GM19193 (cell line): ENCODE results near the gene MMAB.

Source experiments
- POLR2A ChIP-seq: IDR thresholded peaks from 4 replicates; pipeline ENCODE4 v1.6.1; 2011; ENCODE audit not compliant: insufficient read depth, insufficient read length; ENCODE audit errors: extremely low read depth

MMAB gene

GRCh38 chr12:109573029-109573913, at the start of gene MMAB, which contains the start of gene MVK:
MMAB (minus strand) TSS chr12:109573504; CDS start chr12:109573480, 24 bp downstream.
MVK (plus strand) TSS chr12:109573794; CDS start chr12:109574823, 1,029 bp downstream.
- TF ChIP-seq POLR2A: peak; percentile 93

DNA sequence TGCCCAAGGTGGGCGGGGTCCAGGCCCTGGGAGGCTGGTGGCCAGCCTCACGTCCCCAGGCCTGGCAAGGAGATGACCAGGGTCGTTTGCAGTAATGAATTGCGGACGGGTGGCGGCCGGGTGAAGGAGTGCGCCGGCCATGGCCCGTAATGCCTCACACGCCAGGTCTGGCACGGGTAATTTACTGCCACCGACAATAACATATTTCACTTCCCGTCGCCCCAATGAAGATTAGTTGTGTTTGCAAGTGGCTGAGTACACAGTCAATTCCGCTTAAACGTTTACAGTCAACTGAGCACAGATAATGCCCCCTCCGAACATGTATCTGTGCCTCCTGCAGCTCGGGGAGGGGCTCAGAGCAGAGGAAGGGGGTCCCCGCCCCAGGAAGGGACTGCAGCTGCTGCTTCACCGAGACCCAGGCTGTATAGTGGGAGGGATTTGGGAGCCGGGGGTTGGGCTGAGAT, 48.6 kb upstream of the MMAB start:
- TF ChIP-seq POLR2A: no peak

- no peak for TF ChIP-seq POLR2A
Measured at GRCh38 chr12:109621211-109621694, 47.9 kb upstream of the MMAB start.

GRCh38 chr12:109619002-109619604, 45.8 kb upstream of the MMAB start:
- TF ChIP-seq POLR2A: no peak

- TF ChIP-seq POLR2A: no peak
Measured at GRCh38 chr12:109618082-109618481, 44.8 kb upstream of the MMAB start.

- TF ChIP-seq POLR2A: no peak
Measured at GRCh38 chr12:109617491-109617890, 44.2 kb upstream of the MMAB start.

- TF ChIP-seq POLR2A: no peak
Measured at GRCh38 chr12:109615556-109616229, 42.4 kb upstream of the MMAB start.

DNA sequence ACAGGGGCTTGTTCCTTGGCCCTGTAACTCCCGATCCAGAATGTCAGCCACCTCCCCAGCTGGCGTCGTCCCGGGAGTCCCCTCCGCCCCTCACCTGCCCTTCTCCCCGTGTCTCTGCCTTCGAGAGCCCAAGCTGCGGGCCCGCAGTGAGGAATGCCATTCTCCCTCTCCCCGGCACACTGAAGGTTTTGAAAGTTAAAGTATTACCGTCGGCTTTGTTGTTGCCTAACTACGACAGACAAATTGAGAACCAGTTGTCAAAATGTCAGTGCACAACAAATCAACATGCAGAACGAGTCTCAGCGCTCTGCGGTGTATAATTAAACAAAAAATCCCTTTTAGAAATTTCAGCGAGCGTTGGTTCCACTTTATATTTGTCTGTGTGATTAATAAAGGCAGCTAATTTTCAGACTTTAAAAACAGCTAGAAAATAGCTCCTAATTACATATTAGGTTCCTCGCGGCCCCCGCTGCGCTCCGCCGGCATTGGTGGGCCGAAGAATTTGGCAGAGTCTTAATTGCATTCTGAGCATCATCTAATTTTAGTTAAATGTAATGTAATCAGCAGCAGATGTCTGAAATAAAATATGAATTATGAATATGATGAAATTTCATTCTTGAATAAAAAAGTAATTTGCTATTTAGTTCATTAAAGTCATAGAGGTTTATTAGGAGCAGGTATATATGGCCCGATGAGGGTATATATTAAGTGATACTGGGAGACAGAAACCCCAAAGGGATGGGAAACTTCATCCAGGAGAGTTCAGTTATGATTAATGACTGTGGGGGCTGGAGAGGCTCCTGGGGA, 40.5 kb upstream of the MMAB start:
- no peak for TF ChIP-seq POLR2A

- TF ChIP-seq POLR2A: no peak
Measured at GRCh38 chr12:109612975-109613502, 39.7 kb upstream of the MMAB start.

DNA sequence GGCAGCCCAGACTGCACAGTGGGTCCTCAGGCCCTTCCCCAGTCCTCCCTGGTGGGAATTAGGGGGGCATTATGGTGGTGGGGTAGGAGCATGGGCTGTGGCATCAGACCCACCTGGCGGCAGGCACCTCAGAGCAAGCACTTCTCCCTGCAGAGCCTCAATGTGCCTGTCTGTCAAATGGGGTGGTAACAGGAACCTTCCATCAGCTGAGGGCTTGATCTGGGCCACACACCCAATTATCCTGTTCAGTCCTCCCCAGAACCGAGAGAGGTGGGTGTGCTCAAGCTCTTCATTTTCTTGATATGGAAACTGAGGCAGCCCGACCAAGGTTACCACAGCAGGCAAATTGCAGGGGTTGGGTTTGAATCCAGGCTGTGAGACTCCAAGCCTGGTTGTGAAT, 38.7 kb upstream of the MMAB start:
- TF ChIP-seq POLR2A: no peak

DNA sequence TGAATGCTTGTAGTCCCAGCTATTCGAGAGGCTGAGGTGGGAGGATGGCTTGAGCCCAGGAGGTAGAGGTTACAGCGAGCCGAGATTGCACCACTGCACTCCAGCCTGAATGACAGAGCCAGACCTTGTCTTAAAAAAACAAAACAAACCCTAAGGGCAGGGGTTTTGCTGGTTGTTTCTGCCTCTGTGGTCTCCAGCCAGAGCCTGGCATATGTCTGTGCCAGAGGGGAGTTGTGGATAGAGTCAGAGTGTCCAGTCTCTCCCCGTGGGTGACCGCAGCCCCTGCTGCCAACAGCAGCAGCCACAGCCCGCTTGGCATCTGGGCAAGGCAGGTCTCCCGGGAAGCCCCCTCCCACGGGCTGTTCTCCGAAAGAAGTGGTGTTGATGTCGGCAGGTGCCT, 37.9 kb upstream of the MMAB start:
- TF ChIP-seq POLR2A: no peak

DNA sequence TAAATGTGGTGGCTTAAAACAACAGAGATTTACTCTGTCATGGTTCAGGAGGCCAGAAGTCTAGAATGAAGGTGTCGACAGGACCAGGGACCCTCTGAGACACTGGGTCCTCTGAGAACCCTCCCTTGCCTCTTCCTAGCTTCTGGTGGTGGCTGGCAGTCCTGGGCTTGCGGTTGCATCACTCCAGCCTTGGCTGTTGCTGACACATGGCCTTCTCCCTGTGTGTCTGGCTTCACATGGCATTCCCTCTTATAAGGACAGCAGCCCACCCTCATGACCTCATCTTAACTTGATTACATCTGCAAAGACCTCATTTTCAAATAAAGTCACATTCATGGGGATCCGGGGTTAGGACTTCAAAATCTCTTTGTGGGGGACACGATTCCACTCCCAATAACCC, 37.2 kb upstream of the MMAB start:
- no peak for TF ChIP-seq POLR2A

DNA sequence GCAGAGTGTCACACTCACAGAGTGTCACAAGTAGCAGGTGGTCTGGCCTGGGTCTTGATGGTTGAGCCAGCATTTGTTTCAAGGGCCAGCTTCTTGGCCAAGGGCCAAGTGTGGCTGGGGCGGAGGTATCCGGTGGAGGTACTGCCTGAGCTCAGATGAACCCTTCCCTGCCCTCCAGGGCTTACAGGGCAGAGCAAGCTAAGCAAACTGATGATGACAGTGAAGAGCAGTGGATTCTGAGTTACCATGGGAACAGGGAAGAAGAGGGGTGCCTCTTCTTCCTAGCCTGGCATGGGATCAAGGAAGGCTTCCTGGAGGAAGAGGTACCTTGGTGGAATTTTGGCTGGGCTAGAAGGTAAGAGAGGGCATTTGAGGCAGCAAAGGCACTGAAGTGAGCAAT, 36.0 kb upstream of the MMAB start:
- TF ChIP-seq POLR2A: no peak

DNA sequence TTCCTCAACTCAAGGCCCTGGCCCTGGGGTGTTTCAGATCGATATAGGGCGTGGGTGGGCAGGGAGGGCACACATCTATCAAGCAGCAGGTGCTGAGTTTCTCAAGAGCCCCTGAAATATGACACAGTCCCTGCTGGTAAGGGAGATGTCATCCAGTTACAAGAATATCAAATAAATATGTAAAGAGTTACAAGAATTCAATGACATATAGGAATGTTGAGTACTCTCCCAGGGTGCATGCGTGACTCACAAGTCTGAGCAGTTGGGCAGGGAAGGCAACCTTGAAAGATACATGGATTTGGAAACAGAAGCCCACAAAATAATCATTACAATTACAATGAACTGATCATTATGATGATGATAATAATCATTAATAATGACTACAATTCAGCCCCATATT, 35.5 kb upstream of the MMAB start:
- no peak for TF ChIP-seq POLR2A
